Astrocyte of the cerebellum (primary cell): ENCODE data around the gene PEPD.

ENCODE experiments used
- DNase-seq: peaks from one replicate; pipeline ENCODE4 v3.0.0-alpha.2; 2011; ENCODE audit warnings: low read depth
- H3K4me3 ChIP-seq: 2 replicates; pipeline ENCODE4 v1.5.1; 2011; ENCODE audit warnings: mild to moderate bottlenecking, low read depth, low read length, moderate library complexity
- CTCF ChIP-seq: IDR thresholded peaks from 2 replicates; pipeline ENCODE4 v1.5.1; 2012; ENCODE audit warnings: low read length, low read depth, moderate library complexity, mild to moderate bottlenecking; ENCODE audit errors: missing control alignments
- in situ Hi-C: cut with HindIII; loops from 2 replicates; pipeline ENCODE4 v1.10.0; 2017; ENCODE audit warnings: low sequenced_read_pairs

The PEPD gene

GRCh38 chr19:33440241-33440640 lies 81.3 kb downstream of the PEPD start:
- no peak for TF ChIP-seq CTCF

GRCh38 chr19:33438987-33439781 lies 82.4 kb downstream of the PEPD start:
- no peak overlapping the region for H3K4me3 ChIP-seq
- no peak for TF ChIP-seq CTCF
- in situ Hi-C loops, result no loop called here
- DNase-seq, result no peak

More at GRCh38 chr19:33440241-33440640, 81.3 kb downstream of the PEPD start:
- H3K4me3 ChIP-seq, result no peak overlapping the region
- DNase-seq, result no peak
- in situ Hi-C loops, result no loop called here

GRCh38 chr19:33437821-33438671 lies 83.5 kb downstream of the PEPD start:
- H3K4me3 ChIP-seq, result no peak overlapping the region
- in situ Hi-C loops, result no loop called here
- DNase-seq, result no peak
- no peak for TF ChIP-seq CTCF

GRCh38 chr19:33437393-33437820 lies 84.2 kb downstream of the PEPD start:
- TF ChIP-seq CTCF, result no peak
- in situ Hi-C loops, result no loop called here
- H3K4me3 ChIP-seq, result no peak overlapping the region
- DNase-seq, result no peak

- no peak for DNase-seq
- in situ Hi-C loops, result no loop called here
- H3K4me3 ChIP-seq, result no peak overlapping the region
- no peak for TF ChIP-seq CTCF
Observed at GRCh38 chr19:33436360-33437345, 84.9 kb downstream of the PEPD start.
